GM18909 (cell line): ENCODE results near the gene MCM10.

Experiments
- ATAC-seq: cut with Tn5 transposase; IDR thresholded peaks from one replicate; pipeline ENCODE4 v1.9.1; 2021; ENCODE audit warnings: mild to moderate bottlenecking; ENCODE audit not compliant: unreplicated experiment, poor library complexity

Gene MCM10

GRCh38 chr10:13163859-13164258, 2.5 kb downstream of the MCM10 start:
- no peak for ATAC-seq

- ATAC-seq, result no peak
These were observed 3.8 kb downstream of the MCM10 start for GRCh38 chr10:13165177-13165576.

- ATAC-seq, result no peak
These were observed 6.2 kb downstream of the MCM10 start for GRCh38 chr10:13167568-13167967.

- no peak for ATAC-seq
These were observed 7.4 kb downstream of the MCM10 start for GRCh38 chr10:13168781-13169180.

GRCh38 chr10:13173616-13174015, 12.3 kb downstream of the MCM10 start:
- ATAC-seq, result no peak

- no peak for ATAC-seq
These were observed 19.4 kb downstream of the MCM10 start for GRCh38 chr10:13180788-13181187.

- no peak for ATAC-seq
These were observed 21.1 kb downstream of the MCM10 start for GRCh38 chr10:13182424-13182823.

GRCh38 chr10:13183625-13184024, 22.3 kb downstream of the MCM10 start:
- no peak for ATAC-seq

- no peak for ATAC-seq
These were observed 22.9 kb downstream of the MCM10 start for GRCh38 chr10:13184276-13184675.

- ATAC-seq, result no peak
These were observed 23.6 kb downstream of the MCM10 start for GRCh38 chr10:13184730-13185514.

- ATAC-seq, result no peak
These were observed 25.8 kb downstream of the MCM10 start for GRCh38 chr10:13187135-13187534.

- ATAC-seq, result no peak
These were observed 27.2 kb downstream of the MCM10 start for GRCh38 chr10:13188593-13188992.

- no peak for ATAC-seq
These were observed 28.6 kb downstream of the MCM10 start for GRCh38 chr10:13189961-13190360.

GRCh38 chr10:13190816-13191215, 29.5 kb downstream of the MCM10 start:
- no peak for ATAC-seq

- no peak for ATAC-seq
These were observed 30.0 kb downstream of the MCM10 start for GRCh38 chr10:13191362-13191761.

GRCh38 chr10:13193637-13194036, 32.3 kb downstream of the MCM10 start:
- no peak for ATAC-seq

- no peak for ATAC-seq
These were observed 33.7 kb downstream of the MCM10 start for GRCh38 chr10:13195016-13195415.

- no peak for ATAC-seq
These were observed 39.8 kb downstream of the MCM10 start for GRCh38 chr10:13201132-13201531.

- ATAC-seq, result no peak
These were observed 44.7 kb downstream of the MCM10 start for GRCh38 chr10:13206091-13206490.

- ATAC-seq, result no peak
These were observed 45.4 kb downstream of the MCM10 start for GRCh38 chr10:13206546-13207443.

GRCh38 chr10:13213163-13213562, 51.8 kb downstream of the MCM10 start:
- ATAC-seq, result no peak
